Sigmoid colon (tissue), 3 donors: ENCODE data around the gene ZNF362.

Experiments used
- POLR2A ChIP-seq, 2 donors: fragments of 450-650 bp; IDR thresholded peaks; one replicate each; pipeline ENCODE4 v1.6.1; 2016; ENCODE audit warnings: antibody characterized with exemption in 2 of 2, mild to moderate bottlenecking in 2 of 2, moderate library complexity in 2 of 2
- TF ChIP-seq, protein P1 (sequence below), 4 experiments: fragments of 450-650 bp in 3 of 4; fragments of 200-600 bp in 1 of 4; IDR thresholded peaks; one replicate each; pipeline ENCODE4 v1.5.1; 2016 to 2019; ENCODE audit warnings: antibody characterized with exemption in 4 of 4, mild to moderate bottlenecking in 3 of 4, moderate library complexity in 2 of 4

DNA sequence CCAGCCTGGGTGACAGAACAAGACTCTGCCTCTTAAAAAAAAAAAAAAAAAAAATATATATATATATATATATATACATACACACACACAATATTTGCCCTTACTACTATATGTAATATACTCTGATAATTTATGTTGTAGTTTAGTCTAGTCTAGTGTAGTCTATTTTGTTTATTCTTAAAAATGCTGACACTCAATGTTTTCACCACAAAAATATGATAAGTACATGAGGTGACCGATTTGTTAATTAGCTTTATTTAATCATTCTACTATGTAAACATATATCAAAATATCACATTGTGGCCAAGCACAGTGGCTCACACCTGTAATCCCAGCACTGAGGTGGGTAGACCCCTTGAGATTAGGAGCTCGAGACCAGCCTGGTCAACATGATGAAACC lies 19.8 kb upstream of the ZNF362 start:
- TF ChIP-seq, protein P1, sequence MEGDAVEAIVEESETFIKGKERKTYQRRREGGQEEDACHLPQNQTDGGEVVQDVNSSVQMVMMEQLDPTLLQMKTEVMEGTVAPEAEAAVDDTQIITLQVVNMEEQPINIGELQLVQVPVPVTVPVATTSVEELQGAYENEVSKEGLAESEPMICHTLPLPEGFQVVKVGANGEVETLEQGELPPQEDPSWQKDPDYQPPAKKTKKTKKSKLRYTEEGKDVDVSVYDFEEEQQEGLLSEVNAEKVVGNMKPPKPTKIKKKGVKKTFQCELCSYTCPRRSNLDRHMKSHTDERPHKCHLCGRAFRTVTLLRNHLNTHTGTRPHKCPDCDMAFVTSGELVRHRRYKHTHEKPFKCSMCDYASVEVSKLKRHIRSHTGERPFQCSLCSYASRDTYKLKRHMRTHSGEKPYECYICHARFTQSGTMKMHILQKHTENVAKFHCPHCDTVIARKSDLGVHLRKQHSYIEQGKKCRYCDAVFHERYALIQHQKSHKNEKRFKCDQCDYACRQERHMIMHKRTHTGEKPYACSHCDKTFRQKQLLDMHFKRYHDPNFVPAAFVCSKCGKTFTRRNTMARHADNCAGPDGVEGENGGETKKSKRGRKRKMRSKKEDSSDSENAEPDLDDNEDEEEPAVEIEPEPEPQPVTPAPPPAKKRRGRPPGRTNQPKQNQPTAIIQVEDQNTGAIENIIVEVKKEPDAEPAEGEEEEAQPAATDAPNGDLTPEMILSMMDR (IDR thresholded peaks at IDR 0.05) = no peak
- no peak for TF ChIP-seq POLR2A (IDR thresholded peaks at IDR 0.05)
